ENCODE data around the gene NTSR2. TPM values are rescaled to one million over a fixed set of nuclear protein-coding genes. Genes with fewer than 3 reads are reported as not detected.
A peak's percentile ranks its signal among the peaks of the same experiment; 100 is the strongest.

NTSR2 gene
- total RNA-seq, 1 donor from 2014 or later: not detected

GRCh38 chr2:11630855-11631254 lies 39.1 kb downstream of the NTSR2 start:
- no peak for DNase-seq (ENCODE audit: low spot score)

GRCh38 chr2:11629851-11630250 lies 40.1 kb downstream of the NTSR2 start:
- no peak for DNase-seq (ENCODE audit: low spot score)

GRCh38 chr2:11629215-11629614 lies 40.8 kb downstream of the NTSR2 start:
- no peak for DNase-seq (ENCODE audit: low spot score)

- DNase-seq (ENCODE audit: low spot score): no peak
These were observed 41.3 kb downstream of the NTSR2 start for GRCh38 chr2:11628675-11629074.

- no peak for DNase-seq (ENCODE audit: low spot score)
These were observed 44.3 kb downstream of the NTSR2 start for GRCh38 chr2:11625671-11626070.

- DNase-seq (ENCODE audit: low spot score): no peak
These were observed 45.1 kb downstream of the NTSR2 start for GRCh38 chr2:11624893-11625292.

- DNase-seq (ENCODE audit: low spot score): peak; percentile 51
These were observed 47.4 kb downstream of the NTSR2 start for GRCh38 chr2:11622611-11623010.

GRCh38 chr2:11621410-11621809 lies 48.6 kb downstream of the NTSR2 start:
- no peak for DNase-seq (ENCODE audit: low spot score)

- DNase-seq (ENCODE audit: low spot score): no peak
These were observed 51.3 kb downstream of the NTSR2 start for GRCh38 chr2:11618708-11619062.

- DNase-seq (ENCODE audit: low spot score): no peak
These were observed 51.8 kb downstream of the NTSR2 start for GRCh38 chr2:11617984-11618707.

- no peak for DNase-seq (ENCODE audit: low spot score)
These were observed 52.5 kb downstream of the NTSR2 start for GRCh38 chr2:11617527-11617926.

- DNase-seq (ENCODE audit: low spot score): no peak
These were observed 53.1 kb downstream of the NTSR2 start for GRCh38 chr2:11616851-11617415.

- no peak for DNase-seq (ENCODE audit: low spot score)
These were observed 53.8 kb downstream of the NTSR2 start for GRCh38 chr2:11616097-11616687.

- no peak for DNase-seq (ENCODE audit: low spot score)
These were observed 54.8 kb downstream of the NTSR2 start for GRCh38 chr2:11615209-11615608.

- no peak for DNase-seq (ENCODE audit: low spot score)
These were observed 56.7 kb downstream of the NTSR2 start for GRCh38 chr2:11613297-11613696.

GRCh38 chr2:11612553-11613215 lies 57.3 kb downstream of the NTSR2 start:
- no peak for DNase-seq (ENCODE audit: low spot score)

- DNase-seq (ENCODE audit: low spot score): no peak
These were observed 58.7 kb downstream of the NTSR2 start for GRCh38 chr2:11611251-11611650.

- no peak for DNase-seq (ENCODE audit: low spot score)
These were observed 59.3 kb downstream of the NTSR2 start for GRCh38 chr2:11610624-11611242.
